PC-3 (cell line): ENCODE measurements around the gene ARID1A. TPM values are rescaled to one million over a fixed set of nuclear protein-coding genes. Genes with fewer than 3 reads are reported as not detected.
A peak's percentile ranks its signal among the peaks of the same experiment; 100 is the strongest.

Source experiments
- ATAC-seq: fragments of 200-7000 bp; cut with Tn5 transposase; 2 replicates; pipeline ENCODE4 v1.9.1; 2020; ENCODE audit warnings: mild to moderate bottlenecking, moderate library complexity
- BruUV-seq: library from RNA; stranded (reverse); fragments of 400-500 nt; replicated peaks from 2 replicates; lab custom pipeline; 2021; lab: Mats Ljungman, UMichigan
- CTCF ChIA-PET: fragments of 300-600 bp; sonication (Branson Sonifier 250); formaldehyde crosslinking; loops from one replicate; lab custom pipeline; 2022; ENCODE audit warnings: antibody characterized with exemption; lab: Charles Lee
- POLR2A ChIA-PET: fragments of 300-600 bp; sonication (Branson Sonifier 250); formaldehyde crosslinking; loops from one replicate; lab custom pipeline; 2022; ENCODE audit warnings: antibody characterized with exemption; ENCODE audit not compliant: unreplicated experiment; lab: Charles Lee
- DNase-seq: peaks from one replicate; pipeline ENCODE4 v3.0.0-alpha.2; 2015
- H2AFZ ChIP-seq: fragments of 300-600 bp; sonication (generic); 2 replicates; pipeline ENCODE4 v1.6.0; 2016; ENCODE audit warnings: antibody characterized with exemption, low read length
- H3F3A ChIP-seq: fragments of 300-600 bp; sonication (generic); one replicate; pipeline ENCODE4 v1.6.0; 2017; ENCODE audit warnings: antibody characterized with exemption, low read length, control low read depth, mild to moderate bottlenecking; ENCODE audit not compliant: unreplicated experiment
- H3K27ac ChIP-seq: fragments of 300-600 bp; sonication (generic); 2 replicates; pipeline ENCODE4 v1.5.1; 2016; ENCODE audit warnings: mild to moderate bottlenecking, low read length
- H3K27me3 ChIP-seq: fragments of 300-600 bp; sonication (generic); 2 replicates; pipeline ENCODE4 v1.6.1; 2016; ENCODE audit warnings: low read length, mixed read lengths
- H3K36me3 ChIP-seq: fragments of 300-600 bp; sonication (generic); 2 replicates; pipeline ENCODE4 v1.6.1; 2016; ENCODE audit warnings: low read depth, mixed run types, low read length, mixed read lengths
- H3K4me1 ChIP-seq: fragments of 300-600 bp; sonication (generic); 2 replicates; pipeline ENCODE4 v1.5.1; 2016; ENCODE audit warnings: low read length; ENCODE audit not compliant: insufficient read depth
- H3K4me2 ChIP-seq: fragments of 300-600 bp; sonication (generic); 2 replicates; pipeline ENCODE4 v1.6.0; 2016; ENCODE audit warnings: low read length
- H3K4me3 ChIP-seq: fragments of 300-600 bp; sonication (generic); 2 replicates; pipeline ENCODE4 v1.5.1; 2016; ENCODE audit warnings: mild to moderate bottlenecking, low read length, mixed read lengths
- H3K79me2 ChIP-seq: fragments of 300-600 bp; sonication (generic); 2 replicates; pipeline ENCODE4 v1.6.1; 2017; ENCODE audit warnings: low read length, mixed read lengths
- H3K9ac ChIP-seq: fragments of 300-600 bp; sonication (generic); 2 replicates; pipeline ENCODE4 v1.6.0; 2016; ENCODE audit warnings: mild to moderate bottlenecking, low read length
- H3K9me2 ChIP-seq: fragments of 300-600 bp; sonication (generic); replicated peaks from 2 replicates; pipeline ENCODE4 v1.6.1; 2016; ENCODE audit warnings: mixed run types, low read length, mixed read lengths
- H3K9me3 ChIP-seq: fragments of 300-600 bp; sonication (generic); 2 replicates; pipeline ENCODE4 v1.6.1; 2016; ENCODE audit warnings: low read length, mixed read lengths
- H4K20me1 ChIP-seq: fragments of 300-600 bp; sonication (generic); 2 replicates; pipeline ENCODE4 v1.6.1; 2016; ENCODE audit warnings: low read length, mixed read lengths
- CTCF ChIP-seq: fragments of 300-600 bp; sonication (generic); conservative IDR thresholded peaks from 2 replicates; pipeline ENCODE4 v1.5.1; 2017; ENCODE audit warnings: antibody characterized with exemption, low read depth, mild to moderate bottlenecking, low read length
- EZH2 ChIP-seq: fragments of 300-600 bp; sonication (generic); IDR thresholded peaks from one replicate; pipeline ENCODE4 v1.6.1; 2017; ENCODE audit warnings: antibody characterized with exemption, mild to moderate bottlenecking, low read length; ENCODE audit not compliant: unreplicated experiment
- EZH2phosphoT487 ChIP-seq: fragments of 300-600 bp; sonication (generic); IDR thresholded peaks from 2 replicates; pipeline ENCODE4 v1.6.1; 2018; ENCODE audit warnings: mild to moderate bottlenecking, antibody characterized with exemption, low read length, borderline replicate concordance
- intact Hi-C: fragments of 100-400 bp; cut with micrococcal nuclease; formaldehyde crosslinking; loops from 2 replicates; pipeline ENCODE4 v1.9.0; 2023
- total RNA-seq: library from RNA; depleted of rRNA; stranded (reverse); fragments of >200 nt; gene quantifications from 2 replicates; pipeline ENCODE4 v1.2.3, GENCODE V29; 2014

ARID1A gene
- total RNA-seq, 1 experiment from 2014 or later, result 43.8 TPM

DNA sequence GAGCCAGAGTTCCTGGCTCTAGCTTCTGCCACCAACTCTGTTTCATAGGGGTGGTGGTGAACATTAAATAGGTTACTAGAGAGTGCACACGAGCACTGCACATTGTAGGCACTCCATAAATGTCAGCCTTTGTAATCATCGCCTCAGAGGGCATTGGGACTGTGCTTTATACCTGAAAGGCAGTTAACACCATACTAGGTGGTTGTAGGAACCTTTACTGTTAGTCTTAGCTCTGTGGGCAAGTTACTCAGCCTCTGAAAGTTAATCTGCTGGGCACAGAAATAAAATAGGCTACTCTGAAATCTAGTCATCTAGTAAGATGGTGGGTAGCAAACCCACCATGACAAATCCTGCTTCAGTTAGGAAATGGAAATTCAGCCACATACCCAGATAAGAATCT is 37.6 kb downstream of the ARID1A start:
- Histone ChIP-seq H2AFZ (no peak overlapping the region), H3K27me3 (no peaks in the 10 kb centered on the region), H3K9me3 (no peaks in the 10 kb centered on the region), H3K36me3 (peaks cover 69% of the 10 kb centered on the region), H3K4me3 (no peak overlapping the region), H3K9ac (no peak overlapping the region), H3K4me1 (peaks cover 33% of the 10 kb centered on the region), H3K9me2 (no peaks in the 10 kb centered on the region), H3K4me2 (peak overlapping the region; percentile 53; the same call in 1 of the 2 replicates), H3F3A (peaks cover 5% of the 10 kb centered on the region), H3K79me2 (peaks cover 81% of the 10 kb centered on the region), H3K27ac (peak overlapping the region; percentile 40), H4K20me1 (0 out of 2 replicates have a peak, but pooled peaks cover 12% of the 10 kb centered on the region)
- ChIA-PET CTCF (no interaction called here), POLR2A (no interaction called here)
- no TSS peak for BruUV-seq
- intact Hi-C loops, result loop anchor here (5.0 kb wide), 1 partner anchor 39 kb away; no protein-coding TSS in a partner anchor
- TF ChIP-seq EZH2, result no peak
- no peak for TF ChIP-seq EZH2phosphoT487
- no peak for TF ChIP-seq CTCF
- no peak for DNase-seq
- ATAC-seq, result no peak

GRCh38 chr1:26733982-26734381 is 38.2 kb downstream of the ARID1A start:
- Histone ChIP-seq H3K4me3 (no peak overlapping the region; the same call in 1 of the 2 replicates), H3K36me3 (peaks cover 69% of the 10 kb centered on the region), H3K27ac (peak overlapping the region; percentile 40), H2AFZ (no peak overlapping the region), H3K79me2 (peaks cover 76% of the 10 kb centered on the region), H3K9me3 (no peaks in the 10 kb centered on the region), H3K4me2 (peak overlapping the region; percentile 53; the same call in 1 of the 2 replicates), H3K9me2 (no peaks in the 10 kb centered on the region), H3K27me3 (no peaks in the 10 kb centered on the region), H3K9ac (no peak overlapping the region), H4K20me1 (0 out of 2 replicates have a peak, but pooled peaks cover 7% of the 10 kb centered on the region), H3F3A (peaks cover 5% of the 10 kb centered on the region), H3K4me1 (peaks cover 27% of the 10 kb centered on the region)
- intact Hi-C loops, result loop anchor here (5.0 kb wide), 1 partner anchor 38 kb away; no protein-coding TSS in a partner anchor
- no peak for TF ChIP-seq EZH2
- no peak for TF ChIP-seq CTCF
- no peak for TF ChIP-seq EZH2phosphoT487
- peak; percentile 86 for DNase-seq
- ATAC-seq, result peak; percentile 75
- BruUV-seq, result no TSS peak
- ChIA-PET CTCF (no interaction called here), POLR2A (interaction anchor here (0.6 kb wide), 1 partner anchor 54 kb away, joined by 5 read pairs; the partner anchor contains the start of gene PIGV)

DNA sequence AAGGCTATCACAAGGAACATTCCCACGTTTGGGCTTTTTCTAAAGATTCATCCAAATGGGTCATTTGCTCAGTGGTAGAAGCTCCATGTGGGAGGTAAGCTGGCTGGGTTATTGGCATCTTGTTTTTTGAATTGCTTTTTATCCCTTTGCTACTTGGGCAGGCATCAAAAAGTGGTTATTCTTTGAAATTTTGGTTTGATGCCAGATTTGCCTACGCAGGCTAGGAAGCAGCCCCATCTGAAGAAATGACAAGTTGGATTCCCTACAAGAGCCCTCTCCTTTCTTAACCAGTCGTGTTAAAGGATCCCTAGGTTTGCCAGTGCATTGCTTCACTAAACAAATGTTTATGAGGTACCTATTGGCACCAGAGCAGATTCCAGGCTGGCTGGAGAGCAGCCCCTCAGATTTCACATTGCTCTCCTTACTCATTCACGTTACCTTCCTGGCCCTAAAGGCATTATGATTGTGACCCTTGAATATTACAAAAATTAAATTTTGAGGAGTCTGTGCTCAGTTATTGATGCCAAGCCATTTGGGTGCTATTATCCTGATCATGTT is 38.8 kb downstream of the ARID1A start:
- H3K79me2 ChIP-seq, result peaks cover 76% of the 10 kb centered on the region

More for the DNA sequence above, 38.8 kb downstream of the ARID1A start:
- intact Hi-C loops, result loop anchor here (5.0 kb wide), 1 partner anchor 38 kb away; no protein-coding TSS in a partner anchor
- H2AFZ ChIP-seq, result no peak overlapping the region
- H3K9me3 ChIP-seq, result no peaks in the 10 kb centered on the region
- peak overlapping the region; percentile 40 for H3K27ac ChIP-seq
- H3K4me3 ChIP-seq, result no peak overlapping the region
- POLR2A ChIA-PET, result interaction anchor here (0.6 kb wide), 1 partner anchor 53 kb away, joined by 5 read pairs; the partner anchor contains the start of gene PIGV
- H3K27me3 ChIP-seq, result no peaks in the 10 kb centered on the region
- ATAC-seq (no peak), DNase-seq (peak; percentile 45)
- TSS peak; percentile 14 for BruUV-seq
- no peaks in the 10 kb centered on the region for H3K9me2 ChIP-seq
- H3K4me1 ChIP-seq, result peaks cover 25% of the 10 kb centered on the region
- H3K36me3 ChIP-seq, result peaks cover 74% of the 10 kb centered on the region
- no peak overlapping the region for H3K9ac ChIP-seq
- H3K4me2 ChIP-seq, result peak overlapping the region; percentile 53; the same call in 1 of the 2 replicates
- TF ChIP-seq EZH2 (no peak), CTCF (no peak), EZH2phosphoT487 (no peak)
- H4K20me1 ChIP-seq, result 0 out of 2 replicates have a peak, but pooled peaks cover 5% of the 10 kb centered on the region
- peaks cover 5% of the 10 kb centered on the region for H3F3A ChIP-seq
- CTCF ChIA-PET, result no interaction called here
